Keratinocyte (primary cell): ENCODE results near the gene PTBP2.

ENCODE experiments used
- EZH2 ChIP-seq: IDR thresholded peaks from one replicate; pipeline ENCODE4 v1.6.1; 2012; ENCODE audit warnings: inconsistent platforms, mild to moderate bottlenecking, low read length, moderate library complexity
- TF ChIP-seq, protein P1 (sequence below), 3 experiments: IDR thresholded peaks in 1 of 3; conservative IDR thresholded peaks in 1 of 3; optimal IDR thresholded peaks in 1 of 3; 2 replicates in 2 of 3; 3 replicates in 1 of 3; pipeline versions ENCODE3 to v1.5.1; 2011; ENCODE audit warnings: low read length in 3 of 3, mild to moderate bottlenecking in 3 of 3, moderate library complexity in 2 of 3, control low read depth in 1 of 3, inconsistent platforms in 1 of 3; ENCODE audit not compliant: insufficient read depth in 2 of 3; ENCODE audit errors: extremely low read depth in 1 of 3

DNA sequence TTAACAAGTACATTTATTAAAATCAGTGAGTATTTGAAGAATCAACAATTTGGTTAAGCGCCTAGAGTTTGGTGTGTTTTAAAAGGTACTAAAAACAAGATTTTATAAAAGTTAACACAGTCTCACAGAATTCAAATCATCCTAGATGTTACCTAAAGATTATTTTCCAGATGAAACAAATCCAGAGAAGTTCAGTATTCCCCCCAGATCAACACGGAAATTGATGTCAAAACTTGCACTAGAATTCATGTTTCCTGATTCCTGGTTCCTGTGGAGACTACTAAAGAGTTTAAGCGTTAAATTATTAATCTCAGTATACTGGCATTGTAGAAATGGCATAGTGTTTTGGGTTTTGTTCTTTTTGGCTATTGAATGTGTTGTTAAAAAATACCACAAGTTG, 1.4 kb downstream of the PTBP2 start:
- TF ChIP-seq, protein P1, sequence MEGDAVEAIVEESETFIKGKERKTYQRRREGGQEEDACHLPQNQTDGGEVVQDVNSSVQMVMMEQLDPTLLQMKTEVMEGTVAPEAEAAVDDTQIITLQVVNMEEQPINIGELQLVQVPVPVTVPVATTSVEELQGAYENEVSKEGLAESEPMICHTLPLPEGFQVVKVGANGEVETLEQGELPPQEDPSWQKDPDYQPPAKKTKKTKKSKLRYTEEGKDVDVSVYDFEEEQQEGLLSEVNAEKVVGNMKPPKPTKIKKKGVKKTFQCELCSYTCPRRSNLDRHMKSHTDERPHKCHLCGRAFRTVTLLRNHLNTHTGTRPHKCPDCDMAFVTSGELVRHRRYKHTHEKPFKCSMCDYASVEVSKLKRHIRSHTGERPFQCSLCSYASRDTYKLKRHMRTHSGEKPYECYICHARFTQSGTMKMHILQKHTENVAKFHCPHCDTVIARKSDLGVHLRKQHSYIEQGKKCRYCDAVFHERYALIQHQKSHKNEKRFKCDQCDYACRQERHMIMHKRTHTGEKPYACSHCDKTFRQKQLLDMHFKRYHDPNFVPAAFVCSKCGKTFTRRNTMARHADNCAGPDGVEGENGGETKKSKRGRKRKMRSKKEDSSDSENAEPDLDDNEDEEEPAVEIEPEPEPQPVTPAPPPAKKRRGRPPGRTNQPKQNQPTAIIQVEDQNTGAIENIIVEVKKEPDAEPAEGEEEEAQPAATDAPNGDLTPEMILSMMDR (optimal IDR thresholded peaks at IDR 0.05 in 1 of 3, IDR thresholded peaks at IDR 0.05 in 1 of 3, conservative IDR thresholded peaks at IDR 0.05 in 1 of 3; ENCODE audit: extremely low read depth in 1 of 3, insufficient read depth in 2 of 3, low read length in 3 of 3), result no peak
- TF ChIP-seq EZH2, result no peak
